B cell (primary cell): Measurements from ENCODE around the gene MREG.

Experiments
- EZH2 ChIP-seq: IDR thresholded peaks from 2 replicates; pipeline ENCODE4 v1.6.1; 2012; ENCODE audit warnings: borderline replicate concordance, low read depth, mild to moderate bottlenecking, moderate library complexity, low read length; ENCODE audit not compliant: insufficient read depth, poor library complexity, severe bottlenecking
- TF ChIP-seq, protein P1 (sequence below): fragments of 200-600 bp; IDR thresholded peaks from one replicate; pipeline ENCODE4 v1.8.0; 2022; ENCODE audit warnings: antibody characterized with exemption, mild to moderate bottlenecking

DNA sequence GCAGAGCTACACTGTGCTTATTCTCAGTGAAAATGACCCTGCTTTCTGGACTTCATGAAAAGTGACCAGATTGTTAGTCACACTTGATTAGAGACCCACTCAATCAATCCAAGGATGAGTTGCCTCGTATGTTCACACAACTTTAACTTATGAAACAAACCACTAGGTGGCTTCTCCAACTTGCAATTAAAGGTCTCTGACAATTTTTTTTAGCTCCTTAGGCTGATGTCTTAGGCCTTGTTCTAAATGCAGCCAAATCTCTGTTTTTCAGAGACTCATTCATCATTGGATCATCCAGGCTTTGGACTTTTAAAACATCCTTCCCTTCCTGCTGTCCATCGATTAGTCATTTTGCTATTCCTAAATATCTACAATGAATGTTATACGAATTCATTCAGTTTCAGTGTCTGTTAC, 63.4 kb downstream of the MREG start:
- TF ChIP-seq EZH2, result no peak
- TF ChIP-seq, protein P1, sequence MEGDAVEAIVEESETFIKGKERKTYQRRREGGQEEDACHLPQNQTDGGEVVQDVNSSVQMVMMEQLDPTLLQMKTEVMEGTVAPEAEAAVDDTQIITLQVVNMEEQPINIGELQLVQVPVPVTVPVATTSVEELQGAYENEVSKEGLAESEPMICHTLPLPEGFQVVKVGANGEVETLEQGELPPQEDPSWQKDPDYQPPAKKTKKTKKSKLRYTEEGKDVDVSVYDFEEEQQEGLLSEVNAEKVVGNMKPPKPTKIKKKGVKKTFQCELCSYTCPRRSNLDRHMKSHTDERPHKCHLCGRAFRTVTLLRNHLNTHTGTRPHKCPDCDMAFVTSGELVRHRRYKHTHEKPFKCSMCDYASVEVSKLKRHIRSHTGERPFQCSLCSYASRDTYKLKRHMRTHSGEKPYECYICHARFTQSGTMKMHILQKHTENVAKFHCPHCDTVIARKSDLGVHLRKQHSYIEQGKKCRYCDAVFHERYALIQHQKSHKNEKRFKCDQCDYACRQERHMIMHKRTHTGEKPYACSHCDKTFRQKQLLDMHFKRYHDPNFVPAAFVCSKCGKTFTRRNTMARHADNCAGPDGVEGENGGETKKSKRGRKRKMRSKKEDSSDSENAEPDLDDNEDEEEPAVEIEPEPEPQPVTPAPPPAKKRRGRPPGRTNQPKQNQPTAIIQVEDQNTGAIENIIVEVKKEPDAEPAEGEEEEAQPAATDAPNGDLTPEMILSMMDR, result peak; percentile 57
